ENCODE measurements around the gene STPG3. TPM values are rescaled to one million over a fixed set of nuclear protein-coding genes. Genes with fewer than 3 reads are reported as not detected.
A peak's percentile ranks its signal among the peaks of the same experiment; 100 is the strongest.

The STPG3 gene
- total and polyA plus RNA-seq, 2 of the 13 experiments (the other 11 are each of a cell fraction or from before 2014, with no cell fraction given), result not detected

- TF ChIP-seq USF2 (IDR thresholded peaks at IDR 0.05; ENCODE audit: low read depth, low read length) (no peak), USF2 (CRISPR knock-in tag; IDR thresholded peaks at IDR 0.05; ENCODE audit: borderline replicate concordance) (no peak), ZNF724P (CRISPR knock-in tag; IDR thresholded peaks at IDR 0.05; ENCODE audit: borderline replicate concordance) (no peak), NR3C1 (CRISPR knock-in tag; IDR thresholded peaks at IDR 0.05) (no peak), DZIP1 (CRISPR knock-in tag; IDR thresholded peaks at IDR 0.05) (0 out of 2 replicates have a peak, but pooled peaks have one; percentile 30), RARA (CRISPR knock-in tag; IDR thresholded peaks at IDR 0.05) (peak; percentile 49; the same call in 1 of the 2 replicates), ZNF17 (CRISPR knock-in tag; IDR thresholded peaks at IDR 0.05) (no peak), DMAP1 (CRISPR knock-in tag; IDR thresholded peaks at IDR 0.05) (peak; percentile 34; the same call in 1 of the 2 replicates), RAD51 (IDR thresholded peaks at IDR 0.05; ENCODE audit: borderline replicate concordance) (no peak), NONO (IDR thresholded peaks at IDR 0.05) (no peak), NONO (CRISPR knock-in tag; conservative IDR thresholded peaks at IDR 0.05) (no peak), ZNF572 (CRISPR knock-in tag; IDR thresholded peaks at IDR 0.05) (no peak), ZNF646 (CRISPR knock-in tag; IDR thresholded peaks at IDR 0.05) (no peak), ZNF160 (CRISPR knock-in tag; IDR thresholded peaks at IDR 0.05) (no peak; the same call in 1 of the 2 replicates), ZNF749 (CRISPR knock-in tag; IDR thresholded peaks at IDR 0.05; ENCODE audit: borderline replicate concordance) (peak; percentile 66; the same call in 1 of the 2 replicates), BRF2 (CRISPR knock-in tag; IDR thresholded peaks at IDR 0.05) (no peak), NFYB (CRISPR knock-in tag; IDR thresholded peaks at IDR 0.05) (peak; percentile 96)
Measured at GRCh38 chr9:137240841-137241489, 10.1 kb upstream of the STPG3 start, which contains the start of gene TUBB4B (continued).

Measured in HepG2 (cell line).